ENCODE measurements around the gene ALX4.

The ALX4 gene

DNA sequence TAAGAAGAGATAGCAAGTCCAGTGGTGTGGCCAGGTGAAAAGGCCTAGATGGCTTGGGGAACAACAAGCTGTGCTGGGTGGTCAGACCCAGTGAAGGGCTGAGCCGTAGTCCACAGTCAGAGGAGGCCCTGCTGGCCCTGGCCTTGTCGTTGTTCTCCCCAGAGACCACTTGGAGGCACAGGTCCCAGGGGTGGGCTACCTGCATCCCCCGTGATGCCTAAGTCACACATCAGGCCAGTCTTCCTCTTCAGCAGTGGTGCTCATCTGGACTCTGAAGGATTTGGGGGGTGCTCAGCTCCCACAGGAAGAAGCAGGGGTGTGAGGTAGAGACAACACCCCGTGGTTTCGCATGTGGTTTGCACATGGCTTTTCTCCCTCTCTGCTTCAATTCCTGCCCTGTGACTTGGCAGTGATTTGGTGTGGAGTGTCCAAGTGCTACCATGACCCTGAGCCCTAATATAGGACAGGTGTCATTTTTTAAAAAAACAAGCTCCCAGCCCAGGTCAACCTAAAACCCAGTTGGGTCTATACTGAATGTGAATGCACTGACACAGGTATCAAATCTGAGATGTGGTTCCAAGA, 51.0 kb downstream of the ALX4 start:
- Histone ChIP-seq H3K27me3 (replicated peaks; ENCODE audit: insufficient read depth, low read length) (no peaks in the 10 kb centered on the region), H3K36me3 (replicated peaks; ENCODE audit: insufficient read depth, low read length) (no peaks in the 10 kb centered on the region), H3K9me3 (replicated peaks; ENCODE audit: insufficient read depth, low read length) (no peaks in the 10 kb centered on the region), H3K4me1 (ENCODE audit: low read length) (peaks cover 45% of the 10 kb centered on the region), H3F3A (ENCODE audit: insufficient read depth, low read length) (no peaks in the 10 kb centered on the region; the same call in 1 of the 2 replicates), H3K79me2 (ENCODE audit: low read length) (no peaks in the 10 kb centered on the region), H3K4me2 (ENCODE audit: low read depth, low read length) (no peak overlapping the region), H4K20me1 (ENCODE audit: insufficient read depth, low read length) (no peaks in the 10 kb centered on the region), H3K4me3 (ENCODE audit: low read length) (no peak overlapping the region), H3K9ac (ENCODE audit: low read length) (no peak overlapping the region), H2AFZ (ENCODE audit: low read length) (no peak overlapping the region), H3K9me2 (replicated peaks; ENCODE audit: insufficient read depth, low read length) (no peaks in the 10 kb centered on the region), H3K27ac (ENCODE audit: low read length) (no peak overlapping the region)
- DNase-seq: no peak
- TF ChIP-seq, protein P1, sequence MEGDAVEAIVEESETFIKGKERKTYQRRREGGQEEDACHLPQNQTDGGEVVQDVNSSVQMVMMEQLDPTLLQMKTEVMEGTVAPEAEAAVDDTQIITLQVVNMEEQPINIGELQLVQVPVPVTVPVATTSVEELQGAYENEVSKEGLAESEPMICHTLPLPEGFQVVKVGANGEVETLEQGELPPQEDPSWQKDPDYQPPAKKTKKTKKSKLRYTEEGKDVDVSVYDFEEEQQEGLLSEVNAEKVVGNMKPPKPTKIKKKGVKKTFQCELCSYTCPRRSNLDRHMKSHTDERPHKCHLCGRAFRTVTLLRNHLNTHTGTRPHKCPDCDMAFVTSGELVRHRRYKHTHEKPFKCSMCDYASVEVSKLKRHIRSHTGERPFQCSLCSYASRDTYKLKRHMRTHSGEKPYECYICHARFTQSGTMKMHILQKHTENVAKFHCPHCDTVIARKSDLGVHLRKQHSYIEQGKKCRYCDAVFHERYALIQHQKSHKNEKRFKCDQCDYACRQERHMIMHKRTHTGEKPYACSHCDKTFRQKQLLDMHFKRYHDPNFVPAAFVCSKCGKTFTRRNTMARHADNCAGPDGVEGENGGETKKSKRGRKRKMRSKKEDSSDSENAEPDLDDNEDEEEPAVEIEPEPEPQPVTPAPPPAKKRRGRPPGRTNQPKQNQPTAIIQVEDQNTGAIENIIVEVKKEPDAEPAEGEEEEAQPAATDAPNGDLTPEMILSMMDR (IDR thresholded peaks at IDR 0.05; ENCODE audit: low read length): no peak
- TF ChIP-seq EZH2phosphoT487 (IDR thresholded peaks at IDR 0.05; ENCODE audit: low read length): no peak
- TF ChIP-seq EZH2 (optimal IDR thresholded peaks at IDR 0.05; ENCODE audit: low read depth, low read length): no peak

DNA sequence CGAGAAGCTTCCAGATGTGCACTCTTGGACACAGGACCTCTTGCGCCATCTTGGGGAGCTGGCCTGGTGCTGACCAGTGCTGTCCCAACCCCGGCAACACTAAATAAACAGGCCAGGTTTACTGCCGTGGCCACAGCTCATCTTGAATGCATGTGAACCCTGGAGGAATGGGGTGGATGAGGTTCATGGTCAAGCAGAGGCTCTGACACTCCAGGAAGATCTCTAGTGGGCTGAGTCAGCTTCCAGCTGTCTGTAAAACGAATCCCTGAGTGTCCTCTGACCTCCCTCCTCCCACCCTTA, 51.8 kb downstream of the ALX4 start:
- no peaks in the 10 kb centered on the region for H3K9me2 ChIP-seq (replicated peaks; ENCODE audit: insufficient read depth, low read length)
- no peak overlapping the region for H3K27ac ChIP-seq (ENCODE audit: low read length)
- H3K9ac ChIP-seq (ENCODE audit: low read length): no peak overlapping the region
- no peaks in the 10 kb centered on the region; the same call in 1 of the 2 replicates for H3F3A ChIP-seq (ENCODE audit: insufficient read depth, low read length)
- H3K79me2 ChIP-seq (ENCODE audit: low read length): no peaks in the 10 kb centered on the region
- no peaks in the 10 kb centered on the region for H3K27me3 ChIP-seq (replicated peaks; ENCODE audit: insufficient read depth, low read length)
- DNase-seq: no peak
- TF ChIP-seq, protein P1 (IDR thresholded peaks at IDR 0.05; ENCODE audit: low read length): no peak
- TF ChIP-seq EZH2phosphoT487 (IDR thresholded peaks at IDR 0.05; ENCODE audit: low read length) (no peak), EZH2 (optimal IDR thresholded peaks at IDR 0.05; ENCODE audit: low read depth, low read length) (no peak)
- no peak overlapping the region for H3K4me3 ChIP-seq (ENCODE audit: low read length)
- no peaks in the 10 kb centered on the region for H4K20me1 ChIP-seq (ENCODE audit: insufficient read depth, low read length)
- H3K4me1 ChIP-seq (ENCODE audit: low read length): peaks cover 45% of the 10 kb centered on the region
- H3K9me3 ChIP-seq (replicated peaks; ENCODE audit: insufficient read depth, low read length): no peaks in the 10 kb centered on the region
- no peak overlapping the region for H3K4me2 ChIP-seq (ENCODE audit: low read depth, low read length)
- no peak overlapping the region for H2AFZ ChIP-seq (ENCODE audit: low read length)
- no peaks in the 10 kb centered on the region for H3K36me3 ChIP-seq (replicated peaks; ENCODE audit: insufficient read depth, low read length)

DNA sequence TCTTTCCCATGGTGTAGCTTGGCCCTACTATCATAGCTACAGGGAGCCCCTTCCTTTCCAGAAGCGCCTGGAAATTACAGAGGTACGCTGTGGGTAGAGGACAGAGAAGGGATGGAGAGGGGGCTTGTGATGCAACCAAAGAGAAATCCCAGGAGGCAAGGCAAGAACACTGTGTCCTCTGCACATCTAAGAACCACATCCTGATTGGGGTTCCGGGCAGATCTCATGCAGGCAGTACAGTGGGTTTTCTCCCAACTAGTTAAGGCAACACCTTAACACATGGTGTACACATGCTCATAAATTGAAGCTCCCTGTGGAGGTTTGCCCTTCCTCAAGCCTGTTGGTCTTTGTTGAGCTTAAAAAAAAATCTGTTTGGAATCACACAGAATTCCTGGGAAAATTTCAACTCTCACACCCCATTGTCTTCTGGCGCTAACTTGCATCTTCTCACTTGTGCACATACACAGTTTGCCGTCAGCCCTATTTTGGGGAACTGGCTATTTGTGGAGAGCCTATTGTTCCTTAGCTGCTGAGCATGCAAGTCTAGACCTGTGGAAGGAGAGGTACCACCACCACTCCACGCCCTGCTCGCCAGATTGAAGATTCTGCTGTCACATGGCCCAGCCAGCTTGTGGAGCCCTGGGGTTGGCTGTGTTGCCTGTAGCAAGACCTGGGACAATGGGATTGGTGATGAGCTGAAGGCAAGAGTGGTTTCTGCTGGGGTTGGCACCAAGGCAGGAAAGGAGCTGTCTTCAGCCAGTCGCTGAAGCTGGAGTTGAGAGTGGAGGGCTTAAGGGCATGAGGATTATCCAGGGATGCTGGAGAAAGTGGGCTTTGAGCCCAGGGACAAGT, 52.4 kb downstream of the ALX4 start:
- Histone ChIP-seq H3K79me2 (ENCODE audit: low read length) (no peaks in the 10 kb centered on the region), H3K9me2 (replicated peaks; ENCODE audit: insufficient read depth, low read length) (no peaks in the 10 kb centered on the region), H3K36me3 (replicated peaks; ENCODE audit: insufficient read depth, low read length) (no peaks in the 10 kb centered on the region), H2AFZ (ENCODE audit: low read length) (no peak overlapping the region), H3K27ac (ENCODE audit: low read length) (peak overlapping the region; percentile 12; the same call in 1 of the 2 replicates), H3K27me3 (replicated peaks; ENCODE audit: insufficient read depth, low read length) (no peaks in the 10 kb centered on the region), H3K9ac (ENCODE audit: low read length) (no peak overlapping the region), H3K9me3 (replicated peaks; ENCODE audit: insufficient read depth, low read length) (no peaks in the 10 kb centered on the region), H3K4me1 (ENCODE audit: low read length) (peaks cover 45% of the 10 kb centered on the region), H4K20me1 (ENCODE audit: insufficient read depth, low read length) (no peaks in the 10 kb centered on the region), H3K4me3 (ENCODE audit: low read length) (no peak overlapping the region), H3K4me2 (ENCODE audit: low read depth, low read length) (peak overlapping the region; percentile 53; the same call in 1 of the 2 replicates), H3F3A (ENCODE audit: insufficient read depth, low read length) (no peaks in the 10 kb centered on the region; the same call in 1 of the 2 replicates)
- DNase-seq: no peak
- TF ChIP-seq EZH2 (optimal IDR thresholded peaks at IDR 0.05; ENCODE audit: low read depth, low read length) (no peak), EZH2phosphoT487 (IDR thresholded peaks at IDR 0.05; ENCODE audit: low read length) (no peak)
- TF ChIP-seq, protein P1 (IDR thresholded peaks at IDR 0.05; ENCODE audit: low read length): no peak

All from MM.1S (cell line).